Amniotic epithelial cell (primary cell): ENCODE data around the gene SYT9.
"Not testable (repeated sequence)": the region's sequence is repeated elsewhere in the genome, so short reads cannot be mapped to it uniquely, and the experiment has no call there.

Source experiments
- DNase-seq: peaks from one replicate; pipeline ENCODE4 v3.0.0-alpha.2; 2010; ENCODE audit warnings: low read depth

The SYT9 gene

DNA sequence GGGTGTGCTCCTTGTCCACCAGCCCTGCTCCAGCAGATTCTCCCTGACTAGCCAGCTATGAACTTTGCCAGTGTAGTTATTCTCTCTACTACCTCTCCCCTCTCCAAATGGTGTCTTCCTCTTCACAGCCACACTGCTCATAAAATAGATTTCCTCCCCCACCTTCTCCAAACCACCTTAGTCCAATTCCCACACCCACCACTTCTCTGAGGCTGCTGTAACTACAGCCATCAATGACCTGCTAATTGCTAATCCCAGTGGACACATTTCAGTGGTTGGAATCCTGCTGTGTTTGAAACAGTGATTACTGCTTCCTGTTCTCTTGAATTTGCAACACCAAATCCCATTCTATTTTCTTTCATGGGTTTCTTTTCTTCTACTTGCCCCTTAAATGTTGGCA is 23.4 kb downstream of the SYT9 start:
- no peak for DNase-seq

DNA sequence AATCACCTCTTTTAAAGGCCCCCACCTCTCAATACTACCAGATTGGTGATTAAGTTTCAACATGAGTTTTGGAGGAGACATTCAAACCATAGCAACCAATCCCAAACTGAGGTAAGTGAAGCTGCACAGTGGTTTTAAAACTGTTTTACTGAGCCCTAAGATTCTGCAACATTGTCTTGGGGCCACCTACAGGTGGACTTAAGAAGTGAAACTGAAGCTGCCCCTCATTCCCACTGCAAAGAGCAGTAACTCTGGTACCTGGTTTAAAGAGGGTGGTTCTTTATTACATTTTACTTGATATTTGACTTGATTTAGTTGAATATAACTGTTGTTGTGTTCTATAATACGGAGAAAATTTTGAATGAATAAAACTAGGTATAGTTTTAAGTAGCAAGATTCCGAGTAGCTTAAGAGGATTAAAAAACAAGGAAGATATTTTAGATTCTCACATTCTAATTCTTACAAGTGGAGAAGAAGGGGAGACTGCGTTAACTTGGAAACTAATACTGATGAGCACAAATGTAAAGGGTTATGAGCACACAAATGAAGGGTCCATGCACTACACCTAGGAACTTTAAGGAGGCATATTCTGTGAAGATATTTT is 26.7 kb downstream of the SYT9 start:
- peak; percentile 11 for DNase-seq

DNA sequence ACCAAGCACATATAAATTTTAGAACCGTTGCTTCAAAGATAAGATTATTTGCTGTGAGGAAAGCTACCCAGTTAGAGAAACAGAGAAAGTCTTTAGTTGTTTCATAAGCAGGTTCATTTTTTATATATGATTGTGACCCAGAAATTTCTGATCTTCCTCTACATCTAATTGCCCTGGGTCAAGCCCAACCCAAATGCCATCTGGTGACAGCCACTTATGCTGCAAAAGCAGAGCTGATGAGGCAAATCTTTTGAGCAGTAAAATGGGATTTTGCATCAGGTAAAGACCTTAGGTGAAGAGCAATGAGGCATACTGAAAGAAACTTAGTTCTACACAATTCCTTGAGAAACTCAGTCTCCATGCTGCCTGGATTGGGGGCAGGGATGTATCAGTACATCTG is 28.0 kb downstream of the SYT9 start:
- no peak for DNase-seq

- DNase-seq: no peak
These were observed 29.4 kb downstream of the SYT9 start for GRCh38 chr11:7281079-7281478.

DNA sequence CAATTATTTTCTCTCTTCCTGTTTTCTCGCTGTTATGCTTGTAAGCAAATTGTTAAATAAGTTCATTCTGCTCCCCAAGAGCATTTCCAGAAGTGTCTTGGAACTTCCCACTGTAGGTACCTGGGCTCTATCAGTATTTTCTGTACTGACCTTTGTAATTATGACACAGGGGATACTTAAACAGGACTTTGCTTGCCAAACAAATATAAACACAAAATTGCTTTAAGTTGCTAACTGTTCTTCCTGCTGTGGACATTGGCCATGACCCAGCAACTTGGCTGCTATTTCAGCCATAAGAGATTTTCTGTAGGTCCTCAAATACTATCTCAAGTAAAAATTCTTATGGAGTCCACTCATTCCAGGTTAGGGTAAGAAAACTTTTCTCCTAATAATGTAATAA is 30.1 kb downstream of the SYT9 start:
- DNase-seq: no peak

GRCh38 chr11:7286178-7286577 is 34.5 kb downstream of the SYT9 start:
- no peak for DNase-seq

- no peak for DNase-seq
These were observed 39.6 kb downstream of the SYT9 start for GRCh38 chr11:7291100-7291829.

DNA sequence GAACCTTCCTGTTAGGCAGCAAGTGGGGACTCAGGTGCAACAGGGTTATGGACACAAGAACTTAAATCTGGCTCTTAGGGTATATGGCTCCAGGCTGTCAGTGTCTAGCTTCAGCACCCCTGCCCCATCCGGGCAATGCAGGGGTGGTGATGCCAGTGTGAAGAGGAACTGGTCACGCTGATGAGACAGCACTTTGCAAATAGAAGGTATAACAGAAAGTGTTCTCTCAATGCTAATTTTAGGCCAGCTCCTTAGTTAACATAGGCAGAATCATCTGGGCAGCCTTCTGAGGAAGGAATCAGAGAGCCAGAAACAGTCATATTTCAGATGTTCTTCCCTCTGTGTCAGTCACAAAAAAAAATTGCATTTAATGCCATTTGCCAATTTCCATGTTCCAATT is 41.2 kb downstream of the SYT9 start:
- DNase-seq: no peak

- no peak for DNase-seq
These were observed 47.7 kb downstream of the SYT9 start for GRCh38 chr11:7299393-7299792.

DNA sequence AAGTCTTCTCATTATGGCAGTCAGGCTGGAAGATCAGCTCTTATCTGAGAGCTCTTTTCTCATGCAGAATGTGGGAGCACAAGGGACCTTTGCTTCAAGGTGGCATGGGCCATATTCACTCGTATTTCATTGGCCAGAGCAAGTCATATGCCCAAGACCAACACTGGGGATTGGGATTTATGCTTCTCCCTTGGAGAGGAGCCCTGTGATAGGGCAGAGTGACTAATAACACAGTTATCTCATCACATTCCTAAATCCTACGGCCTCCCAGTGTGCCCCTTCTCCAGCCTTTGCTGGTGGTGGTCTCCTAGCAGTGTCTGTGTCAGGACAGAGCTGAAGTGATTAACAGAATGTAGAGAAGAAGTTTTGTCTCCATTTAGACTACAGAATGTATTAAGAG is 48.6 kb downstream of the SYT9 start:
- DNase-seq: no peak

- DNase-seq: no peak
These were observed 51.4 kb downstream of the SYT9 start for GRCh38 chr11:7303146-7303545.

GRCh38 chr11:7306900-7307299 is 55.2 kb downstream of the SYT9 start:
- DNase-seq: no peak

DNA sequence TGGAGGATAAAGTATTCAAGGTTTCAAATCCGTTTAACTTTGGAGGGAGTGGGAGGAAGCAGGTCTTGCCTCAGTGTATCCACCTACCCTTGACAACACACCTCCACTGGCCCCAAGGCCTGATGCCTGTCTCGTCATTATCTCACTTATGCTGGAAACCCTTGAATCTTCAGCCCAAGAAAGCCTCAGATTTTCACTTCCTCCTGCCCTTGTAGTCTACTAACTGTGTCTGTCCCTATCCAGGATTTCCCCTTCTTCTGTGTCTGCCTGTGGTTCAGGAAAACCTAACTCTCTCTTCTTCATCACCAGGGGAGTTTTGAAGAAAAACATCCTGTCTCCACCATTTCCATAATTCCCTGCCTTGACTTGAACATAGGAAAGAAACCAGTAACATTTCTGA is 56.1 kb downstream of the SYT9 start:
- DNase-seq: no peak

DNA sequence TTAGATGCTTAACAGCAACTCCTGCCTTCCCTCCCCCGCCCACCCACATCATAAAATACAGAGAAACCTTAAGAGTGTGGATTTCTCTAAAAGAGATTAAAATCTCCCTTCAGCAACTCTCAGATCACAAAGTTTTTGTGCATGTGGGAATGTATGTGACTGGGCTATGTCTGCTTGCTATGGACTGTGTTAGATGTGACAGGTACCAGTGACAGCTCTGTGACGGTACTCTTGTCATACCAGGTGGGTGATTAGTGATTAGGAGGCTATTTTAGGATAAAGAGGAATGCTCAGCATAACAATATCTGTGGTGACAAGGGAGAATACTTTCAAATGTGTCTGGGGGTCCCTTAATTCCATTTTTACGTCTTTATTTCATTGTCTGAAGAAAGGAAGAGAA is 60.2 kb downstream of the SYT9 start:
- DNase-seq: no peak

- DNase-seq: no peak
These were observed 63.3 kb downstream of the SYT9 start for GRCh38 chr11:7314811-7315604.

DNA sequence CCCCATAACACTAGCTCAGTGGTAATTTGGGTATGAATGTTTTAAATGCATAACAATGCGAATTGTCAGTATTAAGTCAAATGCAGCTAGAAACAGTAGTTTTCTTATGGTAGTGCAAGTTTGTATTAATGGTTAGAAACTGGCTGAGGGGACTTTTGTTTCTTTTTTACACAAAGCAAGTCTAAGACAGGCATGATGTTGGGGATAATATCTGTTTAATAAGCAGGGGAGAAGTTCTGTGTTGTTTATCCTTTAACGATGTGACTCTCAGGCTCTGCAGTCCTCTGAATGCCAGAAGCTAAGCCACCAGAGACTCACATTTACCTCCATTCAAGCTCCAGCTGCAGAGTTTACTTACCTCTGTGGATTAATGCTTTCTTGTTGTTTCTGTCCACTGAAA is 67.8 kb downstream of the SYT9 start:
- no peak for DNase-seq

DNA sequence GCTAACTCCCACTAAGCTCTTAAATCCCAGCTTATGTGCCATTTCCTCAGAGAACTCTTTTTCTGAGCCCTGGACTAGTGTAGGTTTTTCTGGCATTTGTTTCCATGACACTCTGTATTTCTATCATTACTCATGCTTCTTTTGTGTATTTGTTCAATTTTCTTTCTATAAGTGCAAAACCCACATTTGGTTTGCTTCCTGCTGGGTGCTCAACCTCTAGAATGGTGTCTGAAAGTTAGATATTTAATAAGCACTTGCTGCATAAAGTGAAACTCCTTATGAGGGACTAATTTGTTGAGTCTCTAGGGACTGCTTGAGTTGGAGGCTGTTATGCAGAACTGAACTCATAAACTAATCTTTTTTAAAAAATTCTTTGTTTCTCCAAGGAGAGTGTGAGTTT is 68.6 kb downstream of the SYT9 start:
- no peak for DNase-seq

GRCh38 chr11:7321473-7322450 is 70.1 kb downstream of the SYT9 start:
- no peak for DNase-seq

DNA sequence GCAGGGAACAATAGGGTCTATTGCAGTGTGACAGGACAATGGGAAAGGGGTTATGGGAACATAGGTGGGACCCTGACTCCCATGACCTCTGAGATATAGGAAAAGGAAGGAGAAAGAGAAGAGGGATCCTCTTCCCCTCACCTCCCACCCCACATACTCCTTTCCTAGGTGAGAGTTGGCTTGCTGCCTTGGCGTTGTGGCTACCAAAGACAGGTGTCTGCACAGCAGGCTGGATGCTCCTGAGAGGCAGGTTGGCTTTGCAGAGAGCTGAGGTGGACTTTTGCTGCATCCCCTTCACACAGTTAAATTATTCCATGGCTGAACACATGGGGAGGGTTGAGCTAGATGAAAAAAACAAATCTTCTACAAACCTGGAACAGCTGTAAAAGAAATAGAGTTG is 80.7 kb downstream of the SYT9 start:
- no peak for DNase-seq

DNA sequence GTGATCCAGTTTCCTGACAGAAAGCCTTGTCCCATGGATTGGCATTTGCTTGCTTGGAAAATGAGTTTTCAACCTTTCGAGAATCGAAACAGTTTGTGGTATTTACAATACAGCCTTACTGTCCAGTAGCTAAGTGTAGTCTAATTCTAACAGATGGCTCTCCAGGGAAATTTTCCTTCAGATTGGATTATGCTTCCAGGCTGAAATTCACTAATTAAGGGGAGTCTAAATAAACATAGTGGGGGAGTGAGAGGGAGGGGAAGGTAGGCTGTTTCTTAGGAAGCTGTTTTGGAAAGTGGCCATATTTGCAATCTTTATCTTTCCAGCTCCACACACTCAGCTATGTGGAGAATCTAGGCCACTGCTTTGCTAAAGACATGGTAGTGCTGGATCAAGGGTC is 81.3 kb downstream of the SYT9 start:
- DNase-seq: no peak

DNA sequence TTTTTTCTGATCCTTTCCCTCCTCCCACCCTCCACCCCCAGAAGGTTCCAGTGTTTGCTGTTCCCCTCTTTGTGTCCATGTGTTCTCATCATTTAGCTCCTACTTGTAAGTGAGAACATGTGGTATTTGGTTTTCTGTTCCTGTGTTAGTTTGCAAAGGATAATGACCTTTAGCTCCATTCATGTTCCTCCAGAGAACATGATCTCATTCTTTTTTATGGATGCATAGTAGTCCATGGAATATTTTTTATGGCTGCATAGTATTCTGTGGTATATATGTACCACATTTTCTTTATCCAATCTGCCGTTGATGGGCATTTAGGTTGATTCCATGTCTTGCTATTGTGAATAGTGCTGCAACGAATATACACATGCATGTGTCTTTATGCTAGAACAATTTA is 83.7 kb downstream of the SYT9 start:
- DNase-seq: not testable (repeated sequence)

DNA sequence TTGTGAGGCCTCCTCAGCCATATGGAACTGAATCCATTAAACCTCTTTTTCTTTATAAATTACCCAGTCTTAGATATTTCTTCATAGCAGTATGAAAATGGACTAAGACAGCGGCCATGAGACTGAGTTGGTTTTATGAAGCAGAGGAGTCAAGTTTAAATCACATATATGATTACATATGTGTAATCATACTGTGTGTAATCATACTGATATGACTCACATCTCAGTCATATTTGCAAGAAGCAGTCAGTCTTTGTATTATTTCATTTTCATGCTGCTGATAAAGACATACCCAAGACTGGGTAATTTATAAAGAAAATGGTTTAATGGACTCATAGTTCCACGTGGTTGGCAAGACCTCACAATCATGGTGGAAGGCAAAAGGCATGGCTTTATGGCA is 89.8 kb downstream of the SYT9 start:
- DNase-seq: no peak
